HepG2 (cell line): Measurements from ENCODE around the gene ZMYND8. TPM values are rescaled to one million over a fixed set of nuclear protein-coding genes. Genes with fewer than 3 reads are reported as not detected.
A peak's percentile ranks its signal among the peaks of the same experiment; 100 is the strongest.

Source experiments
- BRD4 ChIP-seq: sonication (generic); formaldehyde crosslinking; IDR thresholded peaks from 2 replicates; pipeline ENCODE4 v1.4.0; 2020; ENCODE audit warnings: missing genetic modification reagents
- HDAC2 ChIP-seq: sonication (generic); formaldehyde crosslinking; IDR thresholded peaks from 2 replicates; pipeline ENCODE4 v1.4.0; 2020; ENCODE audit warnings: missing genetic modification reagents
- HDAC6 ChIP-seq: fragments of 200-600 bp; sonication (generic); IDR thresholded peaks from 2 replicates; pipeline ENCODE4 v1.7.0; 2017; ENCODE audit warnings: mild to moderate bottlenecking, antibody characterized with exemption, low read length, low read depth
- IKZF1 ChIP-seq: fragments of 450-650 bp; IDR thresholded peaks from 2 replicates; pipeline ENCODE4 v1.7.1; 2016
- KDM5B ChIP-seq: sonication (generic); formaldehyde crosslinking; IDR thresholded peaks from 2 replicates; pipeline ENCODE4 v1.4.0; 2020; ENCODE audit warnings: missing genetic modification reagents, mild to moderate bottlenecking, borderline replicate concordance
- KDM6A ChIP-seq: IDR thresholded peaks from 2 replicates; pipeline ENCODE4 v1.6.1; 2016; ENCODE audit warnings: low read depth
- MED13 ChIP-seq: sonication (generic); formaldehyde crosslinking; IDR thresholded peaks from 2 replicates; pipeline ENCODE4 v1.5.0; 2020; ENCODE audit warnings: missing genetic modification reagents
- MXD4 ChIP-seq: IDR thresholded peaks from 2 replicates; pipeline ENCODE4 v1.6.1; 2016; ENCODE audit warnings: mild to moderate bottlenecking, missing biosample characterization, missing genetic modification reagents
- POLR2A ChIP-seq, 2 experiments: IDR thresholded peaks; 2 replicates each; pipeline ENCODE4 v1.6.1; 2011; ENCODE audit warnings: low read depth in 2 of 2, low read length in 2 of 2, mild to moderate bottlenecking in 1 of 2, moderate library complexity in 1 of 2; ENCODE audit not compliant: insufficient read depth in 1 of 2
- TEAD3 ChIP-seq: optimal IDR thresholded peaks from 2 replicates; pipeline ENCODE3; 2016; ENCODE audit warnings: borderline replicate concordance
- ZFY ChIP-seq: sonication (generic); formaldehyde crosslinking; IDR thresholded peaks from 2 replicates; pipeline ENCODE4 v1.4.0; 2020; ENCODE audit warnings: missing genetic modification reagents
- ZNF20 ChIP-seq: sonication (generic); formaldehyde crosslinking; IDR thresholded peaks from 2 replicates; pipeline ENCODE4 v1.4.0; 2020; ENCODE audit warnings: mild to moderate bottlenecking, moderate library complexity, missing genetic modification reagents
- ZNF207 ChIP-seq: fragments of 450-650 bp; IDR thresholded peaks from 2 replicates; pipeline ENCODE4 v1.6.1; 2016; ENCODE audit warnings: antibody characterized with exemption, borderline replicate concordance
- ZNF30 ChIP-seq: sonication (generic); formaldehyde crosslinking; IDR thresholded peaks from 2 replicates; pipeline ENCODE4 v1.5.0; 2020; ENCODE audit warnings: mild to moderate bottlenecking, missing genetic modification reagents
- ZNF430 ChIP-seq: sonication (generic); formaldehyde crosslinking; IDR thresholded peaks from 2 replicates; pipeline ENCODE4 v1.9.0; 2021; ENCODE audit warnings: mild to moderate bottlenecking, missing genetic modification reagents
- ZNF501 ChIP-seq: sonication (generic); formaldehyde crosslinking; IDR thresholded peaks from 2 replicates; pipeline ENCODE4 v1.5.1; 2020; ENCODE audit warnings: mild to moderate bottlenecking, moderate library complexity, missing genetic modification reagents
- ZNF589 ChIP-seq: sonication (generic); formaldehyde crosslinking; conservative IDR thresholded peaks from 2 replicates; pipeline ENCODE4 v1.8.0; 2022; ENCODE audit warnings: mild to moderate bottlenecking, moderate library complexity, missing genetic modification reagents
- ZSCAN12 ChIP-seq: sonication (generic); formaldehyde crosslinking; IDR thresholded peaks from 2 replicates; pipeline ENCODE4 v1.9.0; 2021; ENCODE audit warnings: mild to moderate bottlenecking, missing genetic modification reagents
- ZSCAN21 ChIP-seq: sonication (generic); formaldehyde crosslinking; IDR thresholded peaks from 2 replicates; pipeline ENCODE4 v1.8.0; 2022; ENCODE audit warnings: mild to moderate bottlenecking, missing genetic modification reagents, moderate library complexity, borderline replicate concordance
- ZSCAN30 ChIP-seq: sonication (generic); formaldehyde crosslinking; IDR thresholded peaks from 2 replicates; pipeline ENCODE4 v1.5.0; 2020; ENCODE audit warnings: mild to moderate bottlenecking, missing genetic modification reagents
- ZSCAN9 ChIP-seq: IDR thresholded peaks from 2 replicates; pipeline ENCODE4 v1.6.1; 2016; ENCODE audit warnings: borderline replicate concordance
- polyA plus RNA-seq, 8 experiments: library from polyadenylated mRNA; depleted of rRNA in 3 of 8; stranded (reverse) in 7 of 8; unstranded in 1 of 8; fragments of >200 nt; fragmentation: Illumina TruSeq in 4 of 8; extraction: Trizol in 4 of 8; gene quantifications; 2 replicates each; pipeline versions ENCODE4 v1.2.1 to v1.2.3, GENCODE V29; 2011 to 2016; ENCODE audit warnings: low read depth in 4 of 8, missing spikeins in 1 of 8, mixed read lengths in 1 of 8; ENCODE audit not compliant: insufficient read depth in 1 of 8
- total RNA-seq, 5 experiments: library from RNA; depleted of rRNA; stranded (reverse); fragments of >200 nt; fragmentation: Illumina TruSeq; extraction: Trizol; gene quantifications; 2 replicates each; pipeline ENCODE4 v1.2.3, GENCODE V29; 2016; ENCODE audit warnings: low read depth in 1 of 5
- TF ChIP-seq, protein P1 (sequence below): sonication (generic); formaldehyde crosslinking; IDR thresholded peaks from 2 replicates; pipeline ENCODE4 v1.4.0; 2020; ENCODE audit warnings: mild to moderate bottlenecking, missing genetic modification reagents, borderline replicate concordance
- TF ChIP-seq, protein P2 (sequence below): sonication (generic); formaldehyde crosslinking; IDR thresholded peaks from 2 replicates; pipeline ENCODE4 v1.4.0; 2020; ENCODE audit warnings: missing genetic modification reagents, borderline replicate concordance
- TF ChIP-seq, protein P3 (sequence below): sonication (generic); formaldehyde crosslinking; IDR thresholded peaks from 2 replicates; pipeline ENCODE4 v1.4.0; 2020; ENCODE audit warnings: missing genetic modification reagents
- TF ChIP-seq, protein P4 (sequence below): sonication (generic); formaldehyde crosslinking; IDR thresholded peaks from 2 replicates; pipeline ENCODE4 v1.8.0; 2022; ENCODE audit warnings: mild to moderate bottlenecking, missing genetic modification reagents, moderate library complexity

Gene ZMYND8
- total and polyA plus RNA-seq, 2 of the 13 experiments (the other 11 are each of a cell fraction or from before 2014, with no cell fraction given) = 53.9 to 84.7 TPM

DNA sequence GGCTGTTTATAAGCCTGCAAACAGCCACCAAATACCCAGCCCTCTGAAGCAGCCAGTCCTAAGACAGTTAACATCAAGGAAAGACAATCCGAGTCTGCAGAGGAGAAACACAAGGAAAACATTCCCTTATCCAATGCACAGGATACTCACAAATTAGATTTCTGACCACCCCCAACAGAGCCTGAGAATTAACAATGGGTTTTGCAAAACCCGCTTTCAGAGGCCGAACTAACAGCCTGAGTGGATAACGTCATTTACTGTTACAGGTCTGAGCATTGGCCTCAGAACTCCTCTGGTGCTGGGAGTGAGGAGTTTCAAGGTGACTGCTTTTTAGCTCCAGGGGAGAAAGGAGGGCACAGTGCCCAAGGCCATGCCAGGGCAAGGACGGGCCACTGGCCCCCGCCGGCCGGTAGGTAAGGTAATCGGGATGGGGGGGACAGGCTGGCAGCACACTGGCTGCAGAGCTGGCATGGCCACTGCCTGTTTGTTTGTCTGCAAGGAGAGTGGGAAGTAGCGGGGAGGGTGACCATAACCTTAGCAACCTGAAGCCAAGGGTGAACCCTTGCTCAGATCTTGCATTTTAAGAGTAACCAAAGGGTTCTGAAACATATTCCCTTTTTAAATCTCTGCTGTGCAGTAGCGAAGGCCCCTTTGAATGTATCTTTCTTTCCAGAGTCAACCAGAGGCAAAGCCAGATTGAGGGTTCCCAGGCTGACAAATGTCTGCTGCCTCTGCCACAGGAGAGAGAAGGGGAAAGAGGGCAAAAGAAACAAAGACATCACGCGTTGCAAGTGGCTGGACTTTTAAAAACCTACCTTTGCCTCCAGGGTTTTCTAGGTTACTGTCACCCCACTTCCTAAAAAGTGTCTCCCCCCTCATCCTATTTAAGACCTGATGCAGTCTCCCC is 3.9 kb downstream of the ZMYND8 start (continued):
- TF ChIP-seq TEAD3 = peak; percentile 5
- TF ChIP-seq KDM6A = no peak
- TF ChIP-seq, protein P1, sequence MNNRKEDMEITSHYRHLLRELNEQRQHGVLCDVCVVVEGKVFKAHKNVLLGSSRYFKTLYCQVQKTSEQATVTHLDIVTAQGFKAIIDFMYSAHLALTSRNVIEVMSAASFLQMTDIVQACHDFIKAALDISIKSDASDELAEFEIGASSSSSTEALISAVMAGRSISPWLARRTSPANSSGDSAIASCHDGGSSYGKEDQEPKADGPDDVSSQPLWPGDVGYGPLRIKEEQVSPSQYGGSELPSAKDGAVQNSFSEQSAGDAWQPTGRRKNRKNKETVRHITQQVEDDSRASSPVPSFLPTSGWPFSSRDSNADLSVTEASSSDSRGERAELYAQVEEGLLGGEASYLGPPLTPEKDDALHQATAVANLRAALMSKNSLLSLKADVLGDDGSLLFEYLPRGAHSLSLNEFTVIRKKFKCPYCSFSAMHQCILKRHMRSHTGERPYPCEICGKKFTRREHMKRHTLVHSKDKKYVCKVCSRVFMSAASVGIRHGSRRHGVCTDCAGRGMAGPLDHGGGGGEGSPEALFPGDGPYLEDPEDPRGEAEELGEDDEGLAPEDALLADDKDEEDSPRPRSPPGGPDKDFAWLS (CRISPR knock-in tag) = no peak
- no peak for TF ChIP-seq ZNF30 (CRISPR knock-in tag)
- TF ChIP-seq, protein P2, sequence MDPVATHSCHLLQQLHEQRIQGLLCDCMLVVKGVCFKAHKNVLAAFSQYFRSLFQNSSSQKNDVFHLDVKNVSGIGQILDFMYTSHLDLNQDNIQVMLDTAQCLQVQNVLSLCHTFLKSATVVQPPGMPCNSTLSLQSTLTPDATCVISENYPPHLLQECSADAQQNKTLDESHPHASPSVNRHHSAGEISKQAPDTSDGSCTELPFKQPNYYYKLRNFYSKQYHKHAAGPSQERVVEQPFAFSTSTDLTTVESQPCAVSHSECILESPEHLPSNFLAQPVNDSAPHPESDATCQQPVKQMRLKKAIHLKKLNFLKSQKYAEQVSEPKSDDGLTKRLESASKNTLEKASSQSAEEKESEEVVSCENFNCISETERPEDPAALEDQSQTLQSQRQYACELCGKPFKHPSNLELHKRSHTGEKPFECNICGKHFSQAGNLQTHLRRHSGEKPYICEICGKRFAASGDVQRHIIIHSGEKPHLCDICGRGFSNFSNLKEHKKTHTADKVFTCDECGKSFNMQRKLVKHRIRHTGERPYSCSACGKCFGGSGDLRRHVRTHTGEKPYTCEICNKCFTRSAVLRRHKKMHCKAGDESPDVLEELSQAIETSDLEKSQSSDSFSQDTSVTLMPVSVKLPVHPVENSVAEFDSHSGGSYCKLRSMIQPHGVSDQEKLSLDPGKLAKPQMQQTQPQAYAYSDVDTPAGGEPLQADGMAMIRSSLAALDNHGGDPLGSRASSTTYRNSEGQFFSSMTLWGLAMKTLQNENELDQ (CRISPR knock-in tag) = no peak
- TF ChIP-seq, protein P3, sequence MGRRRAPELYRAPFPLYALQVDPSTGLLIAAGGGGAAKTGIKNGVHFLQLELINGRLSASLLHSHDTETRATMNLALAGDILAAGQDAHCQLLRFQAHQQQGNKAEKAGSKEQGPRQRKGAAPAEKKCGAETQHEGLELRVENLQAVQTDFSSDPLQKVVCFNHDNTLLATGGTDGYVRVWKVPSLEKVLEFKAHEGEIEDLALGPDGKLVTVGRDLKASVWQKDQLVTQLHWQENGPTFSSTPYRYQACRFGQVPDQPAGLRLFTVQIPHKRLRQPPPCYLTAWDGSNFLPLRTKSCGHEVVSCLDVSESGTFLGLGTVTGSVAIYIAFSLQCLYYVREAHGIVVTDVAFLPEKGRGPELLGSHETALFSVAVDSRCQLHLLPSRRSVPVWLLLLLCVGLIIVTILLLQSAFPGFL (CRISPR knock-in tag) = no peak
- TF ChIP-seq ZSCAN9 (CRISPR knock-in tag) = no peak
- TF ChIP-seq ZNF207 = no peak
- peak; percentile 89 for TF ChIP-seq KDM5B (CRISPR knock-in tag)
- TF ChIP-seq POLR2A (IDR thresholded peaks at IDR 0.05; ENCODE audit: insufficient read depth in 1 of 2, low read depth in 2 of 2, low read length in 2 of 2) = peak in 1 of 2 experiments; percentile 47; a peak in 2 of 4 replicates
- no peak for TF ChIP-seq MED13
- TF ChIP-seq ZNF589 (CRISPR knock-in tag) = no peak
- TF ChIP-seq ZSCAN21 (CRISPR knock-in tag) = no peak
- peak; percentile 13; the same call in 1 of the 2 replicates for TF ChIP-seq ZSCAN12 (CRISPR knock-in tag)
- TF ChIP-seq, protein P4, sequence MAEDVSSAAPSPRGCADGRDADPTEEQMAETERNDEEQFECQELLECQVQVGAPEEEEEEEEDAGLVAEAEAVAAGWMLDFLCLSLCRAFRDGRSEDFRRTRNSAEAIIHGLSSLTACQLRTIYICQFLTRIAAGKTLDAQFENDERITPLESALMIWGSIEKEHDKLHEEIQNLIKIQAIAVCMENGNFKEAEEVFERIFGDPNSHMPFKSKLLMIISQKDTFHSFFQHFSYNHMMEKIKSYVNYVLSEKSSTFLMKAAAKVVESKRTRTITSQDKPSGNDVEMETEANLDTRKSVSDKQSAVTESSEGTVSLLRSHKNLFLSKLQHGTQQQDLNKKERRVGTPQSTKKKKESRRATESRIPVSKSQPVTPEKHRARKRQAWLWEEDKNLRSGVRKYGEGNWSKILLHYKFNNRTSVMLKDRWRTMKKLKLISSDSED (CRISPR knock-in tag) = no peak
- peak; percentile 72 for TF ChIP-seq ZNF501 (CRISPR knock-in tag)
- no peak for TF ChIP-seq IKZF1
- peak; percentile 51 for TF ChIP-seq ZFY (CRISPR knock-in tag)
- no peak for TF ChIP-seq HDAC6
- TF ChIP-seq ZNF20 = peak; percentile 53; the same call in 1 of the 2 replicates
- peak; percentile 21; the same call in 1 of the 2 replicates for TF ChIP-seq HDAC2
- TF ChIP-seq ZSCAN30 (CRISPR knock-in tag) = no peak
- TF ChIP-seq BRD4 (CRISPR knock-in tag) = 0 out of 2 replicates have a peak, but pooled peaks have one; percentile 37
- no peak for TF ChIP-seq ZNF430 (CRISPR knock-in tag)
- 0 out of 2 replicates have a peak, but pooled peaks have one; percentile 6 for TF ChIP-seq MXD4
